GM04504 (cell line): ENCODE measurements around the gene FOXB1.

ENCODE experiments used
- DNase-seq: peaks from one replicate; pipeline ENCODE4 v3.0.0-alpha.2; 2012; ENCODE audit warnings: low read depth

Gene FOXB1

GRCh38 chr15:60020736-60021135 is 16.6 kb downstream of the FOXB1 start:
- no peak for DNase-seq

GRCh38 chr15:60021589-60022378 is 17.7 kb downstream of the FOXB1 start:
- no peak for DNase-seq

GRCh38 chr15:60022379-60022741 is 18.2 kb downstream of the FOXB1 start:
- DNase-seq: no peak

GRCh38 chr15:60026555-60026954 is 22.4 kb downstream of the FOXB1 start:
- no peak for DNase-seq

- DNase-seq: no peak
Measured at GRCh38 chr15:60035344-60035743, 31.2 kb downstream of the FOXB1 start.

GRCh38 chr15:60039316-60039715 is 35.2 kb downstream of the FOXB1 start:
- no peak for DNase-seq

- no peak for DNase-seq
Measured at GRCh38 chr15:60043744-60044435, 39.8 kb downstream of the FOXB1 start.

GRCh38 chr15:60044636-60045270 is 40.6 kb downstream of the FOXB1 start:
- DNase-seq: no peak

GRCh38 chr15:60047701-60048100 is 43.6 kb downstream of the FOXB1 start:
- DNase-seq: no peak

GRCh38 chr15:60049948-60050347 is 45.8 kb downstream of the FOXB1 start:
- no peak for DNase-seq

- DNase-seq: no peak
Measured at GRCh38 chr15:60052796-60053195, 48.7 kb downstream of the FOXB1 start.

- DNase-seq: no peak
Measured at GRCh38 chr15:60054472-60054871, 50.4 kb downstream of the FOXB1 start.
